Activated T-helper 17 cell treated with anti-CD3 and anti-CD28 coated beads, Interleukin-2, amount 50 U/mL, for 72 hours (primary cell): ENCODE measurements around the gene TMEM165. TPM values are rescaled to one million over a fixed set of nuclear protein-coding genes. Genes with fewer than 3 reads are reported as not detected.
"Not testable (repeated sequence)": the region's sequence is repeated elsewhere in the genome, so short reads cannot be mapped to it uniquely, and the experiment has no call there.

Experiments
- ATAC-seq: fragments of 150-1000 bp; cut with Tn5 transposase; replicated peaks from 2 replicates; pipeline ENCODE4 v1.10.0; 2021; ENCODE audit warnings: mild to moderate bottlenecking, moderate library complexity
- H3K27ac Mint-ChIP-seq: one replicate; pipeline ENCODE4 v1.8.0; 2022; ENCODE audit warnings: mixed read lengths
- H3K27me3 Mint-ChIP-seq: one replicate; pipeline ENCODE4 v1.8.0; 2022; ENCODE audit warnings: mixed read lengths
- H3K36me3 Mint-ChIP-seq: one replicate; pipeline ENCODE4 v1.8.0; 2022; ENCODE audit warnings: low read depth, mild to moderate bottlenecking, mixed read lengths
- H3K4me1 Mint-ChIP-seq: one replicate; pipeline ENCODE4 v1.8.0; 2022; ENCODE audit warnings: mixed read lengths
- H3K4me3 Mint-ChIP-seq: one replicate; pipeline ENCODE4 v1.8.0; 2022; ENCODE audit warnings: mild to moderate bottlenecking, mixed read lengths
- H3K9me3 Mint-ChIP-seq: one replicate; pipeline ENCODE4 v1.8.0; 2022; ENCODE audit warnings: mixed read lengths
- total RNA-seq, 2 donors: library from RNA; stranded (reverse); gene quantifications; one replicate each; pipeline ENCODE4 v1.2.3, GENCODE V29; 2022

TMEM165 gene
- total RNA-seq, 2 donors from 2014 or later, result 60.5 to 81.9 TPM

- H3K4me1 Mint-ChIP-seq, result peaks cover 5% of the 10 kb centered on the region
- peak overlapping the region; percentile 55 for H3K4me3 Mint-ChIP-seq
- H3K27me3 Mint-ChIP-seq, result no peaks in the 10 kb centered on the region
- no peaks in the 10 kb centered on the region for H3K36me3 Mint-ChIP-seq
- no peaks in the 10 kb centered on the region for H3K9me3 Mint-ChIP-seq
- ATAC-seq, result peak; percentile 91
- peak overlapping the region; percentile 58 for H3K27ac Mint-ChIP-seq
Observed at GRCh38 chr4:55358668-55359067, 37.1 kb upstream of the TMEM165 start.

GRCh38 chr4:55359397-55359916, 36.3 kb upstream of the TMEM165 start:
- no peaks in the 10 kb centered on the region for H3K27me3 Mint-ChIP-seq
- H3K4me1 Mint-ChIP-seq, result peaks cover 5% of the 10 kb centered on the region
- H3K36me3 Mint-ChIP-seq, result no peaks in the 10 kb centered on the region
- no peak for ATAC-seq
- H3K27ac Mint-ChIP-seq, result peak overlapping the region; percentile 68
- peak overlapping the region; percentile 55 for H3K4me3 Mint-ChIP-seq
- no peaks in the 10 kb centered on the region for H3K9me3 Mint-ChIP-seq

- not testable (repeated sequence) for H3K4me3 Mint-ChIP-seq, H3K9me3 Mint-ChIP-seq, H3K4me1 Mint-ChIP-seq, ATAC-seq, H3K27me3 Mint-ChIP-seq, H3K36me3 Mint-ChIP-seq, H3K27ac Mint-ChIP-seq
Observed at GRCh38 chr4:55362938-55363337, 32.8 kb upstream of the TMEM165 start.

GRCh38 chr4:55363691-55364351, 31.9 kb upstream of the TMEM165 start:
- peaks cover under 1% of the 10 kb centered on the region for H3K4me1 Mint-ChIP-seq

GRCh38 chr4:55364691-55365344, 30.9 kb upstream of the TMEM165 start:
- ATAC-seq, result no peak
- Mint-ChIP-seq H3K4me1 (no peaks in the 10 kb centered on the region), H3K27ac (no peak overlapping the region), H3K4me3 (no peak overlapping the region), H3K9me3 (no peaks in the 10 kb centered on the region), H3K27me3 (no peaks in the 10 kb centered on the region), H3K36me3 (no peaks in the 10 kb centered on the region)

More at GRCh38 chr4:55363691-55364351, 31.9 kb upstream of the TMEM165 start:
- H3K9me3 Mint-ChIP-seq, result no peaks in the 10 kb centered on the region
- no peak overlapping the region for H3K27ac Mint-ChIP-seq
- no peaks in the 10 kb centered on the region for H3K27me3 Mint-ChIP-seq
- H3K4me3 Mint-ChIP-seq, result no peak overlapping the region
- no peaks in the 10 kb centered on the region for H3K36me3 Mint-ChIP-seq
- no peak for ATAC-seq

GRCh38 chr4:55365345-55365728, 30.4 kb upstream of the TMEM165 start:
- no peak for ATAC-seq
- H3K36me3 Mint-ChIP-seq, result no peaks in the 10 kb centered on the region
- H3K27me3 Mint-ChIP-seq, result no peaks in the 10 kb centered on the region
- H3K4me3 Mint-ChIP-seq, result no peak overlapping the region
- no peaks in the 10 kb centered on the region for H3K9me3 Mint-ChIP-seq
- no peak overlapping the region for H3K27ac Mint-ChIP-seq
- no peaks in the 10 kb centered on the region for H3K4me1 Mint-ChIP-seq

- H3K4me1 Mint-ChIP-seq, result no peaks in the 10 kb centered on the region
- no peaks in the 10 kb centered on the region for H3K9me3 Mint-ChIP-seq
- ATAC-seq, result no peak
- H3K27ac Mint-ChIP-seq, result no peak overlapping the region
- H3K4me3 Mint-ChIP-seq, result no peak overlapping the region
- no peaks in the 10 kb centered on the region for H3K36me3 Mint-ChIP-seq
- H3K27me3 Mint-ChIP-seq, result no peaks in the 10 kb centered on the region
Observed at GRCh38 chr4:55366621-55367020, 29.1 kb upstream of the TMEM165 start.

GRCh38 chr4:55367084-55367722, 28.6 kb upstream of the TMEM165 start:
- H3K27me3 Mint-ChIP-seq, result no peaks in the 10 kb centered on the region
- no peaks in the 10 kb centered on the region for H3K9me3 Mint-ChIP-seq
- no peaks in the 10 kb centered on the region for H3K36me3 Mint-ChIP-seq
- H3K4me3 Mint-ChIP-seq, result no peak overlapping the region
- no peak overlapping the region for H3K27ac Mint-ChIP-seq
- no peak for ATAC-seq
- H3K4me1 Mint-ChIP-seq, result no peaks in the 10 kb centered on the region

- no peaks in the 10 kb centered on the region for H3K36me3 Mint-ChIP-seq
- H3K4me3 Mint-ChIP-seq, result no peak overlapping the region
- H3K27me3 Mint-ChIP-seq, result no peaks in the 10 kb centered on the region
- no peaks in the 10 kb centered on the region for H3K9me3 Mint-ChIP-seq
- H3K4me1 Mint-ChIP-seq, result no peaks in the 10 kb centered on the region
- no peak for ATAC-seq
- no peak overlapping the region for H3K27ac Mint-ChIP-seq
Observed at GRCh38 chr4:55369968-55370367, 25.8 kb upstream of the TMEM165 start.

- no peaks in the 10 kb centered on the region for H3K27me3 Mint-ChIP-seq
- no peaks in the 10 kb centered on the region for H3K9me3 Mint-ChIP-seq
- H3K27ac Mint-ChIP-seq, result no peak overlapping the region
- no peak overlapping the region for H3K4me3 Mint-ChIP-seq
- ATAC-seq, result no peak
- H3K4me1 Mint-ChIP-seq, result no peaks in the 10 kb centered on the region
- no peaks in the 10 kb centered on the region for H3K36me3 Mint-ChIP-seq
Observed at GRCh38 chr4:55372259-55372658, 23.5 kb upstream of the TMEM165 start.

GRCh38 chr4:55373461-55373860, 22.3 kb upstream of the TMEM165 start:
- no peak overlapping the region for H3K27ac Mint-ChIP-seq
- no peaks in the 10 kb centered on the region for H3K36me3 Mint-ChIP-seq
- no peaks in the 10 kb centered on the region for H3K27me3 Mint-ChIP-seq
- no peak overlapping the region for H3K4me3 Mint-ChIP-seq
- H3K9me3 Mint-ChIP-seq, result no peaks in the 10 kb centered on the region
- no peaks in the 10 kb centered on the region for H3K4me1 Mint-ChIP-seq
- no peak for ATAC-seq

- no peaks in the 10 kb centered on the region for H3K9me3 Mint-ChIP-seq
- no peaks in the 10 kb centered on the region for H3K4me1 Mint-ChIP-seq
- no peaks in the 10 kb centered on the region for H3K36me3 Mint-ChIP-seq
- no peak overlapping the region for H3K4me3 Mint-ChIP-seq
- no peaks in the 10 kb centered on the region for H3K27me3 Mint-ChIP-seq
- ATAC-seq, result no peak
- H3K27ac Mint-ChIP-seq, result no peak overlapping the region
Observed at GRCh38 chr4:55376698-55377097, 19.1 kb upstream of the TMEM165 start.

- Mint-ChIP-seq H3K27ac (no peak overlapping the region), H3K4me3 (no peak overlapping the region), H3K27me3 (no peaks in the 10 kb centered on the region), H3K4me1 (no peaks in the 10 kb centered on the region), H3K36me3 (no peaks in the 10 kb centered on the region), H3K9me3 (no peaks in the 10 kb centered on the region)
- ATAC-seq, result no peak
Observed at GRCh38 chr4:55378617-55379467, 16.9 kb upstream of the TMEM165 start.

GRCh38 chr4:55380576-55380975, 15.2 kb upstream of the TMEM165 start:
- H3K27me3 Mint-ChIP-seq, result no peaks in the 10 kb centered on the region
- no peak overlapping the region for H3K27ac Mint-ChIP-seq
- ATAC-seq, result no peak
- H3K4me1 Mint-ChIP-seq, result no peaks in the 10 kb centered on the region
- H3K4me3 Mint-ChIP-seq, result no peak overlapping the region
- H3K36me3 Mint-ChIP-seq, result no peaks in the 10 kb centered on the region
- no peaks in the 10 kb centered on the region for H3K9me3 Mint-ChIP-seq
